Smooth muscle cell (in vitro differentiated cells): ENCODE data around the gene CLDN14. TPM values are rescaled to one million over a fixed set of nuclear protein-coding genes. Genes with fewer than 3 reads are reported as not detected.

Experiments
- DNase-seq: peaks from one replicate; lab custom pipeline; 2025; ENCODE audit not compliant: unreplicated experiment; lab: John Stamatoyannopoulos, UW
- H2AFZ ChIP-seq: fragments of 200-600 bp; sonication (generic); 2 replicates; pipeline ENCODE4 v1.6.0; 2016; ENCODE audit warnings: antibody characterized with exemption, low read depth, mild to moderate bottlenecking
- H3F3A ChIP-seq: fragments of 200-600 bp; sonication (generic); 2 replicates; pipeline ENCODE4 v1.6.0; 2017; ENCODE audit warnings: antibody characterized with exemption, low read depth
- H3K27ac ChIP-seq: fragments of 200-600 bp; sonication (generic); 2 replicates; pipeline ENCODE4 v1.5.1; 2016; ENCODE audit warnings: low read depth, mild to moderate bottlenecking
- H3K27me3 ChIP-seq: fragments of 200-600 bp; sonication (generic); 2 replicates; pipeline ENCODE4 v1.6.1; 2016; ENCODE audit warnings: low read depth, mild to moderate bottlenecking
- H3K36me3 ChIP-seq: fragments of 200-600 bp; sonication (generic); 2 replicates; pipeline ENCODE4 v1.5.1; 2016; ENCODE audit warnings: low read depth
- H3K4me1 ChIP-seq: fragments of 200-600 bp; sonication (generic); 2 replicates; pipeline ENCODE4 v1.5.1; 2016; ENCODE audit warnings: low read depth
- H3K4me2 ChIP-seq: fragments of 200-600 bp; sonication (generic); 2 replicates; pipeline ENCODE4 v1.6.0; 2016; ENCODE audit warnings: mild to moderate bottlenecking
- H3K4me3 ChIP-seq: fragments of 200-600 bp; sonication (generic); 2 replicates; pipeline ENCODE4 v1.5.1; 2016; ENCODE audit warnings: mild to moderate bottlenecking
- H3K79me2 ChIP-seq: fragments of 200-600 bp; sonication (generic); 2 replicates; pipeline ENCODE4 v1.6.0; 2016; ENCODE audit warnings: low read depth, mild to moderate bottlenecking
- H3K9ac ChIP-seq: fragments of 200-600 bp; sonication (generic); 2 replicates; pipeline ENCODE4 v1.6.0; 2016; ENCODE audit warnings: low read depth
- H3K9me3 ChIP-seq: fragments of 200-600 bp; sonication (generic); replicated peaks from 2 replicates; pipeline ENCODE4 v1.5.1; 2016; ENCODE audit warnings: low read depth
- H4K20me1 ChIP-seq: fragments of 200-600 bp; sonication (generic); 2 replicates; pipeline ENCODE4 v1.6.0; 2016; ENCODE audit warnings: low read depth
- WGBS: methylation state at CpG from one replicate; pipeline ENCODE4 v1.1.7; 2016; ENCODE audit warnings: low lambda C conversion rate; 5-methylcytosine and 5-hydroxymethylcytosine counted together
- polyA plus RNA-seq: library from polyadenylated mRNA; unstranded; fragments of >200 nt; fragmentation: Nextera tagmentation; extraction: Ambion mirVana; gene quantifications from 2 replicates; pipeline ENCODE4 v1.2.1, GENCODE V29; 2016
- total RNA-seq: library from RNA; depleted of rRNA; stranded (reverse); fragments of >200 nt; gene quantifications from 2 replicates; pipeline ENCODE4 v1.2.3, GENCODE V29; 2014
- TF ChIP-seq, protein P1 (sequence below): fragments of 200-600 bp; sonication (generic); IDR thresholded peaks from 2 replicates; pipeline ENCODE4 v1.5.1; 2017; ENCODE audit warnings: borderline replicate concordance, mild to moderate bottlenecking, antibody characterized with exemption; ENCODE audit not compliant: insufficient read depth, poor library complexity, severe bottlenecking

CLDN14 gene, protein sequence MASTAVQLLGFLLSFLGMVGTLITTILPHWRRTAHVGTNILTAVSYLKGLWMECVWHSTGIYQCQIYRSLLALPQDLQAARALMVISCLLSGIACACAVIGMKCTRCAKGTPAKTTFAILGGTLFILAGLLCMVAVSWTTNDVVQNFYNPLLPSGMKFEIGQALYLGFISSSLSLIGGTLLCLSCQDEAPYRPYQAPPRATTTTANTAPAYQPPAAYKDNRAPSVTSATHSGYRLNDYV
- not detected in 2 replicates for total RNA-seq
- 0.84 TPM in 1 of 2 replicates, not detected in the other for polyA plus RNA-seq

DNA sequence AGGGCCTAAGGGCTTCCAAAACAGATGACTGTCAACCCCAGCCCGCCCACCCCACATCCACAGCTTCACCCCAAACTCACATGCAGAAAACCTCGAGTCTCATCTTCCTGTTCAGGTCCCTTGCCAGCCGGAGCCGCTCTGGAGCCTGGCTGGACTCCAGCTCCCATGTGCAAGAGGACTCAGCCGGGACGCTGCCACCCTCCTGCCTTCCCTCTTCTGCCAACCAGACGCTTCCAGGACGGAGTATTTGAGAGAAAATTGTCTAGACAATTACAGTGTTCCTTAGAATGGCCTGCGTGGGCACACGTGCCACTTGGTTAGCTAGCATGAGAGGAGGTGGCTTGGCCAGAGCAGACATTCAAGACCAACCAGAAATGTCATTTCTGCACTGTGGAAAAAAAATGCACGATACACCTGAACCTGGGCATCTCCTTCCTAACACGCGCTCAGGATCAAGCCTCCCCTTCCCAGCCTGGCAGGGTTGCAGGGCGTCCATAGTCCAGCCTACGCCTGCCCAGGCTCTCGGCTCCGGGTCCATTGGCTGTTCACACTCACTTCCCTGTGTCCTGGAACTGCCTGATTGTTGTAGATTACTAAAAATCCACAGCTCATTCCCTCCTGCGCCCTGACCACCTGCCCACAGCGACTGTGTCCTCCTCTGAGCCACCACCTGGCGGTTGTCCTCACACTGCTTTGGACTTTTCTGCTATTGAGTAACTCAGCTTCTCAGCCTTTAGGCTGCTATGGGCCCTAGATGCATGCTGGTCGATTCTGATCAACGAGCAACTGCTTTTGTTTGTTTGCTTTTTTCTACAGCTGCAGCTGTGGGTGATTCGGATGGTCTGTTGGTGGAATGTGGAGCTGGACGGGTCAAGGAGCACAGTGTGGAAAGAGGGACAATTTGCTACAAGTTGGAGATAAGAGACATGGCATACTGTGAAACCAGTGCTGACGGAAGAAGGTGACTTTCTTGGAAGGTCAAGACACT is at the start of gene CLDN14:
Gene CLDN14 (minus strand): TSS at position 708 of the 988 bp plus-strand sequence. CDS start 18,427 bp downstream, outside the sequence.
- Histone ChIP-seq H4K20me1 (no peaks in the 10 kb centered on the region), H3K4me2 (peak within 1 kb of the TSS; percentile 53), H3F3A (peaks cover 7% of the 10 kb centered on the region), H3K4me3 (no peak within 1 kb of the TSS), H3K9me3 (no peaks in the 10 kb centered on the region), H3K27me3 (no peaks in the 10 kb centered on the region), H3K79me2 (no peaks in the 10 kb centered on the region), H2AFZ (no peak within 1 kb of the TSS), H3K4me1 (peaks cover 3% of the 10 kb centered on the region), H3K9ac (peak within 1 kb of the TSS; percentile 79), H3K27ac (peak within 1 kb of the TSS; percentile 96), H3K36me3 (no peaks in the 10 kb centered on the region)
- DNase-seq = no peak
- TF ChIP-seq, protein P1, sequence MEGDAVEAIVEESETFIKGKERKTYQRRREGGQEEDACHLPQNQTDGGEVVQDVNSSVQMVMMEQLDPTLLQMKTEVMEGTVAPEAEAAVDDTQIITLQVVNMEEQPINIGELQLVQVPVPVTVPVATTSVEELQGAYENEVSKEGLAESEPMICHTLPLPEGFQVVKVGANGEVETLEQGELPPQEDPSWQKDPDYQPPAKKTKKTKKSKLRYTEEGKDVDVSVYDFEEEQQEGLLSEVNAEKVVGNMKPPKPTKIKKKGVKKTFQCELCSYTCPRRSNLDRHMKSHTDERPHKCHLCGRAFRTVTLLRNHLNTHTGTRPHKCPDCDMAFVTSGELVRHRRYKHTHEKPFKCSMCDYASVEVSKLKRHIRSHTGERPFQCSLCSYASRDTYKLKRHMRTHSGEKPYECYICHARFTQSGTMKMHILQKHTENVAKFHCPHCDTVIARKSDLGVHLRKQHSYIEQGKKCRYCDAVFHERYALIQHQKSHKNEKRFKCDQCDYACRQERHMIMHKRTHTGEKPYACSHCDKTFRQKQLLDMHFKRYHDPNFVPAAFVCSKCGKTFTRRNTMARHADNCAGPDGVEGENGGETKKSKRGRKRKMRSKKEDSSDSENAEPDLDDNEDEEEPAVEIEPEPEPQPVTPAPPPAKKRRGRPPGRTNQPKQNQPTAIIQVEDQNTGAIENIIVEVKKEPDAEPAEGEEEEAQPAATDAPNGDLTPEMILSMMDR = no peak
- 82% methylated on average over 24 of the region's 25 CpGs for WGBS

DNA sequence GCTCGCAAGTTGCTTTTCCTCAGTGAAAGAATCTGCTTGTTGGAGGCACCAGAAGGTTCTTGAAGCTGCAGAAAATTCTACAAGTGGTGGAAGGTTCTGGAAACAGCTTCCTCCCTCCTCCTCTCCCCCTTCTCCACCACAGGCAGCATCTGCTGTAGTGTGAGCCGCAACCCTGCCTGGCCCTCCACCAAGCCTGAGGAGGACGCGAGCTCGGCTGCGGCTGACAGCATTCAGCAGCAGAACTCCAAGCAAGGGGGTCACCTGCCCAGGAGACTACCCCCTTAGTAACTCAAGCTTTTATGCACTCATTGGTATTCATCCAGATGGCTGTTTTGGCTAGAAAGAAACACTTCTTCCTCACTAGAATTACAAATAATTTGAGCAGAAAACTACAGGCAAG is 48.8 kb upstream of the CLDN14 start:
- Histone ChIP-seq H3K27me3 (peaks cover 9% of the 10 kb centered on the region), H3K79me2 (no peaks in the 10 kb centered on the region), H3K9me3 (no peaks in the 10 kb centered on the region), H3K9ac (no peak overlapping the region), H3K4me2 (no peak overlapping the region), H3K36me3 (no peaks in the 10 kb centered on the region), H3K4me3 (no peak overlapping the region), H4K20me1 (no peaks in the 10 kb centered on the region), H3K4me1 (no peaks in the 10 kb centered on the region), H3K27ac (no peak overlapping the region), H2AFZ (no peak overlapping the region), H3F3A (no peaks in the 10 kb centered on the region)
- no peak for DNase-seq
- WGBS = 98% methylated on average over 6 of the region's 6 CpGs
- TF ChIP-seq, protein P1 = no peak

DNA sequence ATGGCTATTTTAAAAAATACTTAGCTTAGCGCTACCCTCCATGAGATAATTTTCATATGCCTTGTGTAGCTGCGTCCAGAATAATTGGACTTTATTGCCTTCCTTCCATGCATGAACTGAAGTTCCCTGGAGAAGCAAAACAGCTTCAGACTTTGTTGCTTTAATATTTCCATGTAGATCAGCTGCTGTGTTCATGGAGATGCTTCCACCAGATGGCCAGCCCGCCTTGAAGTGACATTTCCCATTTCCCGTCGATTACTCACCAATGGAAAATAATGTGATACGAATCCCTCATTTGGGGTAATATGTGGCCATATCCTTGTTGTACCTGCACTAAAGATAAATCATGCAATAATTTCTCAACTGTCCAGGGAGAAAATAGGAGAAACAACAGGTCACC is 47.4 kb upstream of the CLDN14 start:
- Histone ChIP-seq H3K4me1 (no peaks in the 10 kb centered on the region), H3K4me2 (no peak overlapping the region), H4K20me1 (no peaks in the 10 kb centered on the region), H3K9me3 (no peaks in the 10 kb centered on the region), H3K9ac (no peak overlapping the region), H3F3A (no peaks in the 10 kb centered on the region), H3K4me3 (no peak overlapping the region), H3K27ac (no peak overlapping the region), H3K27me3 (peaks cover 9% of the 10 kb centered on the region), H3K79me2 (no peaks in the 10 kb centered on the region), H2AFZ (no peak overlapping the region), H3K36me3 (no peaks in the 10 kb centered on the region)
- 94% methylated on average over 6 of the region's 6 CpGs for WGBS
- TF ChIP-seq, protein P1 = no peak
- DNase-seq = no peak
